GM21423 (cell line): ENCODE measurements around the gene ASCC2.

ENCODE experiments used
- ATAC-seq: cut with Tn5 transposase; IDR thresholded peaks from one replicate; pipeline ENCODE4 v1.9.1; 2021; ENCODE audit warnings: mild to moderate bottlenecking, moderate library complexity; ENCODE audit not compliant: unreplicated experiment

Gene ASCC2

DNA sequence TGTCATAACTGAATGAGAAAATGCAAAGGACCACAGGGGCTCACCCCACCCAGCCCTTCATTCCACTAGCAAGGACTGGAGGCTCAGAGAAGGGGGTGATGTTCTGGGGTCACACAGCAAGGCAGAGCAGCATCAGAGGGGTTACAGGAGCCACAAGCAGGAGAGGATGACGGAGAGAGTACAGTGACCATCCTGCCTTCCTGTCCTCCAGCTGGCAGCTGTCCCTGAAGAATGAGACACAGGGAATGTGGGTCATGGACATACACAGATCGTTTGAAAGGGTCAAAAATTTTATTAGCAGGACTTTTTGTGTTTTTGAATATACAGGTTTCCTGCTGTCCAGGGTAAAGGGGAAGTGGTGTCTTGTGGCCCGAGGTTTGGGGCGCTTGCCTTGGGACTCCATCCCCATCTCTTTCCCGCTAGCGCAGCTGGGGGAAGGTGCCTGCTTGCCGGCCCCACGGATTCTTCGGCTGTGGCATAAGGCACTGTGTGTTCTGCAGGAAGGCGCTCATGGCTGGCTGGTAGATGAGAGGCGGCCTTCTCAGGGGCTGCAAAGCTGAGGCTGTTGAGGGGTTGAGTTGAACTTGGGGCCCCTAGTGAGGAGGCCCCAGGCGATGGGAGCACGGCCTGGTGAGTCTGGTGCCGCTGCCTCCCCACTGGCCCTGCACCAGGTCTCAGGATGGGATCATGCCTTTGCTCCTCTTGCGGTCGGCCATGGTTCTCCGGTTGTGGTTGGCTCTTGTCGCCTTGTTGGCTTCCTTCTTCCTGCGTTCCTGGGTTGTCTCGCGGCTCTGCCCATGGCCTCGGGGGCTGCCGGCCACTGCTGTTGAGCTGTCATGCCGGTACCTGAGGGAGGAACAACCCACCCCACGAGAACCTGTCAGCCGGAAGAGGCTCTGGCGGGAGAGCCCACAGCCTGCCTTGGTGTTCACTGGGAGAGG, 49.5 kb downstream of the ASCC2 start:
- ATAC-seq, result no peak

- ATAC-seq, result no peak
Measured at GRCh38 chr22:29787371-29787980, 50.6 kb downstream of the ASCC2 start.

GRCh38 chr22:29786031-29786430, 52.0 kb downstream of the ASCC2 start:
- ATAC-seq, result no peak

- no peak for ATAC-seq
Measured at GRCh38 chr22:29784451-29785361, 53.4 kb downstream of the ASCC2 start.

- no peak for ATAC-seq
Measured at GRCh38 chr22:29782061-29782845, 55.8 kb downstream of the ASCC2 start.

- ATAC-seq, result no peak
Measured at GRCh38 chr22:29780748-29781676, 57.1 kb downstream of the ASCC2 start.

DNA sequence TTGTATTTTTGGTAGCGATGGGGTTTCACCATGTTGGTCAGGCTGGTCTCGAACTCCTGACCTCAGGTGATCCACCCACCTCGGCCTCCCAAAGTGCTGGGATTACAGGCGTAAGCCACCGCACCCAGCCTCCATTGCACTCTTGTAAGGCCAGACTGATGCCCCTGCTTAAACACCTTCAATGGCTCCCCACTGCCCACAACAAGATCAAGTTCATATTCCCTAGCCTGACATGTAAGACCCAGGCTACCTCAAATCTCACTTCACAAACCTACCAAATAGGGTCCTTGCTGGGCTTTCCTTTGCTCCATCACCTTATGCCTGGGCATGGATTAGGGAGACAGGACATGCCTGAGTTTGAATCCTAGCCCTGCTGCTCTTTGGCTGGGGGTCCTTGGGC, 57.9 kb downstream of the ASCC2 start:
- ATAC-seq, result no peak

GRCh38 chr22:29773233-29773632, 64.8 kb downstream of the ASCC2 start:
- no peak for ATAC-seq

- no peak for ATAC-seq
Measured at GRCh38 chr22:29772170-29772641, 65.9 kb downstream of the ASCC2 start.

- ATAC-seq, result no peak
Measured at GRCh38 chr22:29769723-29770321, 68.3 kb downstream of the ASCC2 start.

GRCh38 chr22:29768052-29768693, 69.9 kb downstream of the ASCC2 start:
- no peak for ATAC-seq

GRCh38 chr22:29767171-29768051, 70.7 kb downstream of the ASCC2 start, which contains the start of gene UQCR10:
UQCR10 (plus strand) TSS chr22:29767369; CDS start chr22:29767399, 30 bp downstream.
- peak; percentile 63 for ATAC-seq

DNA sequence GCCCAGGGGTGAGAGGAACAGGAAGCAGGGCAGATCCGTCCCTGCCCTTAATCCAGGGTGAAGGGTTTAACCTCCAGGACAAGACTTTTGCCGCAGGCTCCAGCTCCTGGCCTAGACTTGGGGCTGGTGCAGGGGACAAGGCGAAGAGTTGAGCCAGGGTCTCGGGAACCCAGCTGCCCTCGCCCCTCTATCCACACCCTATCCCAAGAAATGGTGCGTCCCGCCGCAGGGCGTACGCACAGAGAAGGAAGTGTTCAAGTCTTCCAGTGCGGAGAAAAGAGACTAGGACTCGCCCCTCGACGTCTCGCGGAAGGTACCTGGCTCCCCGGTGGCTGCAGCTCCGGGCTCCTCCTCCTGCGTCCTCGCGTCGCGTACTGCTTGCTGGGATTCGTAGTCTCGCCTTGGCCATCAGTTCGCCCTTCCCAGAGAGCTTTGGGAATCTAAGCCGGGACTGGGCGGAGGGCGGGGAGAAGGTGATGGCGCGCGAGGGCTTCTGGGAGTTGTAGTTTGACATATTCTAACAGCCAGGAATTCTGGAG, 71.4 kb downstream of the ASCC2 start, which contains the start of gene ZMAT5:
ZMAT5 (minus strand) TSS at position 376 of the 539 bp plus-strand sequence. CDS start 18,463 bp downstream, outside the sequence.
- peak; percentile 81 for ATAC-seq

DNA sequence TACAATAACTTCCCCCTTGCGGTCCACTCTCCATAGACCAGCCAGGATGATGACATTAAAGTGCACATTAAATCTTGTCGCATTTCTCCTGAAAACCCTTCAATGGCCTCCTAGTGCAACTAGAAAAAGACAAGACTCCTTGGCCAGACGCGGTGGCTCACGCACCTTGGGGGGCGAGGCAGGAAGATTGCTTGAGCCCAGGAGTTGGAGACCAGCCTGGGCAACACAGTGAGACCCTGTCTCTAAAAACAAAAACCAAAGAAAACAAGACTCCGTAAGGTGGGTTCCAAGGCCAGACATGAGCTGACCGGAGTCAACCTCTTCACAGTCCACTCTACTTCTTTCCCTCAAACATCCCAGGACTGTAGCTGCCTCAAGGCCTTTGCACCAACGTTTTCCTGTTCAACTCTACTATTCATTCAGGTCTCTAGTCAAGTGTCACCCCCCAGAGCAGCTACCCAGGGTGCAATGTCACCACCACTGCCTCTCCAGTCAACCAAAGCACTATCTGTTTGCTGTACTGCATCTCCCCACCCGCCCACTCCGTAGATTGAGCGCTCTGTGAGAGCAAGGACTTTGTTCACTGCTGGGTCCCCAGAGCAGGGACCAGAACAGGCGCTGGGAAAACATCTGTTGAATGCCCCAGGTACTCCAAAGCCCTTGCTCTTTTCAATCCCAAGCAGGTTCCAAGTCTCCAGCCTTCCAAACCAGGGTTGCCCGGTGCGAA, 72.0 kb downstream of the ASCC2 start:
- peak; percentile 25 for ATAC-seq

GRCh38 chr22:29762263-29762662, 75.8 kb downstream of the ASCC2 start:
- ATAC-seq, result no peak

GRCh38 chr22:29758959-29759358, 79.1 kb downstream of the ASCC2 start:
- no peak for ATAC-seq
